ENCODE results near the gene ISG15. TPM values are rescaled to one million over a fixed set of nuclear protein-coding genes. Genes with fewer than 3 reads are reported as not detected.
"Not testable (repeated sequence)": the region's sequence is repeated elsewhere in the genome, so short reads cannot be mapped to it uniquely, and the experiment has no call there.

ISG15 gene
- polyA plus RNA-seq, 6 donors from 2014 or later = 55.1 to 183 (median 124) TPM

GRCh38 chr1:970973-971730, 42.1 kb upstream of the ISG15 start:
- H3K4me3 Mint-ChIP-seq = no peak overlapping the region
- H3K27me3 Mint-ChIP-seq = peaks cover 18 to 53% (median 38%) of the 10 kb centered on the region in 3 donors
- no peaks in the 10 kb centered on the region for H3K9me3 Mint-ChIP-seq
- DNase-seq = no peak
- ATAC-seq (ENCODE audit: low read depth in 2 of 2) = no peak
- no peaks in the 10 kb centered on the region for H3K36me3 Mint-ChIP-seq
- H3K27ac Mint-ChIP-seq = no peak overlapping the region
- H3K4me1 Mint-ChIP-seq = peaks cover 0 to 10% (median 8%) of the 10 kb centered on the region in 3 donors

GRCh38 chr1:971751-972506, 41.4 kb upstream of the ISG15 start:
- ATAC-seq (ENCODE audit: low read depth in 2 of 2) (no peak), DNase-seq (no peak)
- Mint-ChIP-seq H3K36me3 (no peaks in the 10 kb centered on the region), H3K4me3 (no peak overlapping the region), H3K27me3 (peaks cover 18 to 53% (median 38%) of the 10 kb centered on the region in 3 donors), H3K27ac (no peak overlapping the region), H3K4me1 (peaks cover 0 to 10% (median 8%) of the 10 kb centered on the region in 3 donors), H3K9me3 (no peaks in the 10 kb centered on the region)

- Mint-ChIP-seq H3K27ac (no peak overlapping the region), H3K27me3 (peaks cover 18 to 53% (median 39%) of the 10 kb centered on the region in 3 donors), H3K36me3 (no peaks in the 10 kb centered on the region), H3K9me3 (no peaks in the 10 kb centered on the region), H3K4me1 (peaks cover 0 to 10% (median 8%) of the 10 kb centered on the region in 3 donors), H3K4me3 (no peak overlapping the region)
- no peak for ATAC-seq (ENCODE audit: low read depth in 2 of 2)
- DNase-seq = no peak
Observed at GRCh38 chr1:972726-973458, 40.4 kb upstream of the ISG15 start.

GRCh38 chr1:973459-974292, 39.6 kb upstream of the ISG15 start:
- DNase-seq (no peak), ATAC-seq (ENCODE audit: low read depth in 2 of 2) (no peak)
- Mint-ChIP-seq H3K4me3 (no peak overlapping the region), H3K9me3 (no peaks in the 10 kb centered on the region), H3K4me1 (peaks cover 4 to 14% (median 8%) of the 10 kb centered on the region in 3 donors), H3K36me3 (no peaks in the 10 kb centered on the region), H3K27me3 (peaks cover 13 to 53% (median 39%) of the 10 kb centered on the region in 3 donors), H3K27ac (no peak overlapping the region)

GRCh38 chr1:974293-974640, 39.0 kb upstream of the ISG15 start:
- H3K4me3 Mint-ChIP-seq = no peak overlapping the region

GRCh38 chr1:974687-975328, 38.5 kb upstream of the ISG15 start:
- DNase-seq (no peak), ATAC-seq (ENCODE audit: low read depth in 2 of 2) (no peak)
- H3K4me1 Mint-ChIP-seq = peaks cover 4 to 10% (median 8%) of the 10 kb centered on the region in 3 donors
- H3K27me3 Mint-ChIP-seq = peaks cover 2 to 42% (median 28%) of the 10 kb centered on the region in 3 donors
- peak overlapping the region in 1 of 6 donors; percentile 66 for H3K27ac Mint-ChIP-seq
- H3K36me3 Mint-ChIP-seq = no peaks in the 10 kb centered on the region
- no peak overlapping the region for H3K4me3 Mint-ChIP-seq
- no peaks in the 10 kb centered on the region for H3K9me3 Mint-ChIP-seq

More at GRCh38 chr1:974293-974640, 39.0 kb upstream of the ISG15 start:
- H3K27me3 Mint-ChIP-seq = peaks cover 7 to 47% (median 33%) of the 10 kb centered on the region in 3 donors
- H3K4me1 Mint-ChIP-seq = peaks cover 4 to 14% (median 8%) of the 10 kb centered on the region in 3 donors
- DNase-seq (no peak), ATAC-seq (ENCODE audit: low read depth in 2 of 2) (no peak)
- no peaks in the 10 kb centered on the region for H3K9me3 Mint-ChIP-seq
- no peaks in the 10 kb centered on the region for H3K36me3 Mint-ChIP-seq
- H3K27ac Mint-ChIP-seq = no peak overlapping the region

GRCh38 chr1:975365-975764, 37.9 kb upstream of the ISG15 start:
- peak overlapping the region in 3 of 8 donors; percentile 34 to 56 (median 47) for H3K4me3 Mint-ChIP-seq
- peaks cover 0 to 39% (median 26%) of the 10 kb centered on the region in 3 donors for H3K27me3 Mint-ChIP-seq
- H3K36me3 Mint-ChIP-seq = no peaks in the 10 kb centered on the region
- ATAC-seq (ENCODE audit: low read depth in 2 of 2) (no peak), DNase-seq (no peak)
- peaks cover 4 to 10% (median 8%) of the 10 kb centered on the region in 3 donors for H3K4me1 Mint-ChIP-seq
- H3K27ac Mint-ChIP-seq = peak overlapping the region in 1 of 6 donors; percentile 66
- H3K9me3 Mint-ChIP-seq = no peaks in the 10 kb centered on the region

- peaks cover 4 to 10% (median 8%) of the 10 kb centered on the region in 3 donors for H3K4me1 Mint-ChIP-seq
- DNase-seq (peak; percentile 51), ATAC-seq (ENCODE audit: low read depth in 2 of 2) (peak; percentile 84 to 85)
- H3K27me3 Mint-ChIP-seq = peaks cover 0 to 40% (median 26%) of the 10 kb centered on the region in 3 donors
- H3K9me3 Mint-ChIP-seq = no peaks in the 10 kb centered on the region
- H3K4me3 Mint-ChIP-seq = peak overlapping the region in 6 of 8 donors; percentile 34 to 58 (median 50)
- H3K36me3 Mint-ChIP-seq = no peaks in the 10 kb centered on the region
- peak overlapping the region in 3 of 6 donors; percentile 25 to 76 (median 45) for H3K27ac Mint-ChIP-seq
Observed at GRCh38 chr1:975896-976683, 37.2 kb upstream of the ISG15 start.

GRCh38 chr1:976791-977190, 36.5 kb upstream of the ISG15 start:
- H3K4me3 Mint-ChIP-seq; H3K36me3 Mint-ChIP-seq; H3K27ac Mint-ChIP-seq; H3K9me3 Mint-ChIP-seq; DNase-seq; ATAC-seq (ENCODE audit: low read depth in 2 of 2): not testable (repeated sequence)
- peaks cover 4 to 10% (median 8%) of the 10 kb centered on the region in 3 donors for H3K4me1 Mint-ChIP-seq
- peaks cover 0 to 41% (median 26%) of the 10 kb centered on the region in 3 donors for H3K27me3 Mint-ChIP-seq

- DNase-seq = no peak
- H3K27ac Mint-ChIP-seq = peak overlapping the region in 1 of 6 donors; percentile 80
- H3K4me1 Mint-ChIP-seq = peaks cover 4 to 10% (median 8%) of the 10 kb centered on the region in 3 donors
- no peaks in the 10 kb centered on the region for H3K9me3 Mint-ChIP-seq
- no peaks in the 10 kb centered on the region for H3K36me3 Mint-ChIP-seq
- ATAC-seq (ENCODE audit: low read depth in 2 of 2) = no peak
- H3K27me3 Mint-ChIP-seq = peaks cover 2 to 52% (median 39%) of the 10 kb centered on the region in 3 donors
- peak overlapping the region in 2 of 8 donors; percentile 36 to 48 for H3K4me3 Mint-ChIP-seq
Observed at GRCh38 chr1:978069-978834, 35.0 kb upstream of the ISG15 start.
